Stimulated activated CD4-positive, alpha-beta T cell treated with anti-CD3 and anti-CD28 coated beads, Interleukin-2, amount 100 ng/mL, for 24 hours (primary cell): ENCODE results near the gene RBBP6.

Experiments
- DNase-seq, 2 donors: peaks; one replicate each; pipeline ENCODE4 v3.0.0-alpha.2; 2020

Gene RBBP6

GRCh38 chr16:24524855-24525677, 14.3 kb upstream of the RBBP6 start:
- DNase-seq: no peak

GRCh38 chr16:24525970-24526559, 13.3 kb upstream of the RBBP6 start:
- no peak for DNase-seq

GRCh38 chr16:24526701-24527495, 12.5 kb upstream of the RBBP6 start:
- DNase-seq: no peak

- DNase-seq: no peak
These were observed 8.2 kb upstream of the RBBP6 start for GRCh38 chr16:24531166-24531565.

GRCh38 chr16:24534620-24535019, 4.7 kb upstream of the RBBP6 start:
- DNase-seq: no peak

GRCh38 chr16:24535827-24536226, 3.5 kb upstream of the RBBP6 start:
- DNase-seq: no peak

- no peak for DNase-seq
These were observed 2.7 kb upstream of the RBBP6 start for GRCh38 chr16:24536671-24537070.

GRCh38 chr16:24537474-24538337, 1.7 kb upstream of the RBBP6 start:
- DNase-seq: no peak

GRCh38 chr16:24538756-24539294, 541 bp upstream of the RBBP6 start:
- no peak for DNase-seq

GRCh38 chr16:24539850-24540601, 660 bp downstream of the RBBP6 start:
- peak; percentile 53 to 63 for DNase-seq

GRCh38 chr16:24540602-24541210, 1.3 kb downstream of the RBBP6 start:
- DNase-seq: peak in 1 of 2 donors; percentile 22

GRCh38 chr16:24541233-24541933, 2.0 kb downstream of the RBBP6 start:
- no peak for DNase-seq

- no peak for DNase-seq
These were observed 4.6 kb downstream of the RBBP6 start for GRCh38 chr16:24543949-24544348.

- no peak for DNase-seq
These were observed 5.3 kb downstream of the RBBP6 start for GRCh38 chr16:24544640-24545039.

- no peak for DNase-seq
These were observed 10.9 kb downstream of the RBBP6 start for GRCh38 chr16:24550295-24550694.

GRCh38 chr16:24552705-24553246, 13.4 kb downstream of the RBBP6 start:
- DNase-seq: no peak

- DNase-seq: no peak
These were observed 14.6 kb downstream of the RBBP6 start for GRCh38 chr16:24553983-24554382.

GRCh38 chr16:24555346-24555872, 16.0 kb downstream of the RBBP6 start:
- no peak for DNase-seq

- no peak for DNase-seq
These were observed 23.4 kb downstream of the RBBP6 start for GRCh38 chr16:24562811-24563210.

GRCh38 chr16:24568392-24568791, 29.0 kb downstream of the RBBP6 start:
- no peak for DNase-seq
